Superior temporal gyrus (tissue), 1 donor: Measurements from ENCODE around the gene HECTD1.
"Not testable (repeated sequence)": the region's sequence is repeated elsewhere in the genome, so short reads cannot be mapped to it uniquely, and the experiment has no call there.

Experiments
- DNase-seq: peaks from one replicate; pipeline ENCODE4 v3.0.0-alpha.2; 2016; ENCODE audit errors: extremely low spot score

HECTD1 gene

DNA sequence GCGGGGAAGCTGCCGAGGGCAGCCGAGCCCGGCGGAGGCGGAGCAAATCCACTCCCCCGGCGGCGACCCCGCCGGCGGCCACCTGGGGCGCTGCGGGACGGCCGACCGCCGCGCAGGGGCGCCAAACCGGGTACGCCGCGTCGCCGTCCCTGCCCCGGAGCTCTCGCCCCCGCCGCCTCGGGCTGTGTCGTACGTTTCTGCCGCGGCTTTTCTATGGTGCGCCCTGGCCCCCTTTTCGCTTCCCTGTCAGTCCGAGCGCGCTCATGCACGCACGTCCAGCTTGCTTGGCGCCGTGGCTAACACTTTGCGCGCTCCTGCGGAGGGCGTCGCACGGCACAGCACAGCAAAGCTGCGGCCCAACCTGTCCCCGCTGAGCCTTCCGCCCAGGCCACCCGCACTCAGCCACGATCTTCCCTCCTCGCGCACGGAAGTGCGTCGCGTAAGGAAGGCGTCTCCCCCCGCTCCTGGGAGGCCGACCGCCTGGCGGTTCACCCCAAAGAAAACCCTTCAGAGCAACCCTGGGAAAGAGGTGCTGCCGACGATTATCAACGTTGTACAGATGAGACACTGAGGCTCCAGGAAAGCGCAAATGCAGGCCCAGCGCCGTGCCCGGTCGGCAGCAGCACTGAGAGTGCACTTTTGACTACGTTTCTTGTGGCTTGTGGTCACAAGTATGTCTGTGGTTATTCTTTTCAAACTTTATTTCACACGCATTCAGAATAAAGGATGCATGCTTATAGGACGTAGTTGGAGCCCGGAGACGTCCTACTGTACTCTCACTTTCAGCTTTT is at the start of gene HECTD1:
Gene HECTD1, minus strand, starts transcription at position 39 of the 791 bp plus-strand sequence. CDS start 1,857 bp downstream, outside the sequence.
- DNase-seq = peak; percentile 83

DNA sequence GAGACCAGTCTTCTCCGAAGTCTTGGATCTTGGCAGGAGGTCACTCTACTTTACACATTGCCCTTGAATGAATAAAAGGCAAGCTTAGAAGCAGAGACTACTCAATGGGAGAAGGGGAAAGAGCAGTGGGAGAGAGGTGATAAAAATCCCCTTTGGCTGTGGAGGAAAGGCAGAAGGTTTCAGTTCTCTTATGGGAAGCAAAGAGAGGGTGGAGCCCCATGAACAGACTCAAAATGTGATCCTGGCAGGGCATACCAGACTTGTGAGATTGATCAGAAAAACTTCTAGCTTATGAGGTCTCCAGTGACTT is 49.6 kb upstream of the HECTD1 start:
- DNase-seq = no peak

DNA sequence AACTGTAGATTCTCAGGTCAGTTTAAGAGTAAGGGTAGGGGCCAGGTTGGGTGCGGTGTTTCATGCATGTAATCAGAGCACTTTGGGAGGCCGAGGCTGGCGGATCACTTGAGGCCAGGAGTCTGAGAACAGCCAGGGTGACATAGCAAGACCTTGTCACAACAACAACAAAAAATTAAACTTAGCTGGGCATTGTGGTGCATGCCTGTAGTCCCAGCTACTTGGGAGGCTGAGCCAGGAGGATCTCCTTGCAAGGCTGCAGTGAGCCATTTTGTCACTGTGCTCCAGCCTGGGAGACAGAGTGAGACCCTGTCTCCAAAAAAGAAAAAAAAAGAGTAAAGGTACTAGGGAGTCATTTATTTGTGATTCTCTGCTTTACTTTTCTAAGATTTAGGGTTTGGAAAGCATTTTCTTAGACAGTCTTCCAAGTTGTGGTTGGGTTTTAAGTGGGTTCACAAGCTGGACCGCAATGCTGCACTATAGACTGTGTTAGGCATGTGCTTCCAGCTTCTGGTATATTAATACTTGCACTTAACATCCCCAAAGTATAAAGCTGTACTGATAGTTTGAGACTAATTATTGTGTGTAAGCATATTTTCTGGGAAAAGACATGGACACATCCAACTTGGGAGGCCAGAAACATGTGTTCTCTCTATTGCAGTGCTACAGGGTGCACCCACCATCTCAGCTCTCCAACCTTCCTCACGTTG is 49.1 kb upstream of the HECTD1 start:
- DNase-seq = no peak

DNA sequence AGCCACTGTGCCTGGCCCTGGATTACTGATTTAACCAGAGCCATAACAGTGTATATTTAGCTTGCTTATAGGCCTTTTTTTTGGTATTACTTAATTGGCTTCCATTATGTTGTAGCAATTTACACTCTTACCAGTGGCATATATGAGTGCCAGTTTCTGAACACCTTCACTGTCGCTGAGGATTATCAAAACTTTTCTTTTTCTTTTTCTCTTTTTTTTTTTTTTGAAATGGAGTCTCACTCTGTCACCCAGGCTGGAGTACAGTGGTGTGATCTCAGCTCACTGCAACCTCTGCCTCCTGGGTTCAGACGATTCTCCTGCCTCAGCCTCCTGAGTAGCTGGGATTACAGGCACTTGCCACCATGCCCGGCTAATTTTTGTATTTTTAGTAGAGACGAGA is 48.3 kb upstream of the HECTD1 start:
- DNase-seq = not testable (repeated sequence)

DNA sequence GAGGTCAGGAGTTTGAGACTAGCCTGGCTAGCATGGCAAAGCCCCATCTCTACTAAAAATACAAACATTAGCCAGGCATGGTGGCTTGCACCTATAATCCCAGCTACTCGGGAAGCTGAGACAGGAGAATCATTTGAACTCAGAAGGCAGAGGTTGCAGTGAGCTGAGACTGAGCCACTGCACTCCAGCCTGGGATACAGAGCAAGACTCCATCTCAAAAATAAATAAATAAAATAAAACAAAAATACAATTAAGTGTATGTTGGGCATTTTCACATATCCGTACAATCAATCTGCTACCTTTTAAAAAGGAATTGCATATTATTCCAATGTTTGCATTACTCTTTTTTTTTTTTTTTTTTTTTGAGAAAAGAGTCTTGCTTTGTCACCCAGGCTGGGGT is 47.7 kb upstream of the HECTD1 start:
- DNase-seq = no peak

DNA sequence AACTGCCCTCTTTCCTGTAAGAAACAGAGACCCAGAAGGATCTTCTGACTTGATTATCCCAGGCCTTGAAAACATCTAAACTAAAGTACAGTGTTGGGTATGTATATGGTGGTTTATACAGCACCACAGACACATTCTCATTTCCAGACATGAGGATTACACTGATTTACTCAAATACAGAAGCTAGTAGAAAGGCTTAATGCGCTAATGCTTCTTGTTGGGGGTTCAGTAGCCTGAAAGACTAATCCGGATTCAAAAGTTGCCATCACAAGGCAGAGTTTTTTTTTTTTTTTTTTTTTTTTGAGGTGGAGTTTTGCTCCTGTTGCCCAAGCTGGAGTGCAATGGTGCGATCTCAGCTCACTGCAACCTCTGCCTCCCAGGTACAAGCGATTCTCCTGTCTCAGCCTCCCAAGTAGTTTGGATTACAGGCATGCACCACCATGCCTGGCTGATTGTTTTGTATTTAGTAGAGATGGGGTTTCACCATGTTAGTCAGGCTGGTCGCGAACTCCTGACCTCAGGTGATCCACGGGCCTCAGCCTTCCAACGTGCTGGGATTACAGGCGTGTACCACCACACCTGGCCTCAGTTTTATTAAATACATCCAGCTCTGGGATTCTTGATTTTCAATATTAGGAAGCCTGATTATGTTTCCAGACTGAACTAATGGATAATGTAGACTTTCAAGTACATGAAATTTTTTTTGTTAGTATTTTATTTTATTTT is 46.3 kb upstream of the HECTD1 start:
- no peak for DNase-seq

DNA sequence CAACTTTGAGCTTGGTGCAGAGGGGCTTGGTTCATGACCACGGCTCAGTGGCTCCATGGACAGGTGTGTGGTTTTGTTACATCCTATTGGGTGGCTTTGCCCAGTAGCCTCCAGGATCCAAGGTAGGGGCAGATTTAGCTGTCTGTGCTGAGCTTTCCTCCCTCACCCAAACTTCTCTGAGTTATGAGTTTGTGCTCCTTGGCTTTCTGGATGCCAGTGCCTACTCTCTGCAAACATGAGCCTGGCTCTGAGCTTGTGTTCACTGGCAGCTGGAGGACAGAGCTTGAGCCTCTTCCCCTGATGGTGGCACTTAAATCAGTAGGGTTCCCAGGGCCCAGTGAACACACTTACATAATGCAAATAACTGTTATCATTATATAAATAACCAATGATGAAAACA is 45.3 kb upstream of the HECTD1 start:
- DNase-seq = no peak

DNA sequence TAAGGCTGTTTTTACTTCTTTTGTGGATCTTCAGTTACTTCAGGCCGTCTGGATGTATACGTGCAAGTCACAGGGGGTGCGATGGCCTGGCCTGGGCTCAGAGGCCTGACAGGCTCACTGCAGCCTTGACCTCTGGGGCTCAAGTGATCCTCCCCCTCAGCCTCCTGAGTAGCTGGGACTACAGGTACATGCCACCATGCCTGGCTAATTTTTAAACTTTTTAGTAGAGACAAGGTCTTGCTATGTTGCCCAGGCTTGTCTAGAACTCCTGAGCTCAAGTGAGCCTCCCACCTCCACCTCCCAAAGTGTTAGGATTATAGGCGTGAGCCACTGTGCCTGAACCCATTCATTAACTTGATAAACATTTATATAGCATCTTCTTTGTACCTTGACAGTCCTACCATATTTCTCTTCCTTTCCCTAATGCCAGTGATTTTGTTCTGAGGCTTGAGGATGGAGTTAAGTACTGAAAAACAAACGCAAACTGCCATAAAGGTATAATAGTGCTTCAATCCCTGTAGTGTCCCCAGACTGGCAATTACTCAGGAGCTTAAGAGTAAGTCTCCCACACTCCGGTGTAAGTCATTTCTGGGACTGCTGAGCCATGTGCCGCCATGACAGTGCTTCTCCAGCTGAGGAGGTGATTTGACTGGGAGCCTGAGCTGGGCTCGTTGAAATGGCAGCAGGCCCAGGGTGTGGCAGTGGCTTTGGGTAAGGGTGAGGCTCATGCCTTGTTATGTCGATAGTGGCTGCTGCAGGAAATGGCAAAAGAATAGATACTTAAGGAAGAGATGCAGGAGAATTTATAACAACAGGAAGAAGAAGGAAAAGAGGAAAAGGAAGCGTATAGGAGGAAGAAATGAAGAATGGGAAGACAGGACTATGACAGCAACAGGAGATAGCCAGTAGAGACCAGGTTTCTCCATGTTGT is 43.7 kb upstream of the HECTD1 start:
- DNase-seq = no peak

DNA sequence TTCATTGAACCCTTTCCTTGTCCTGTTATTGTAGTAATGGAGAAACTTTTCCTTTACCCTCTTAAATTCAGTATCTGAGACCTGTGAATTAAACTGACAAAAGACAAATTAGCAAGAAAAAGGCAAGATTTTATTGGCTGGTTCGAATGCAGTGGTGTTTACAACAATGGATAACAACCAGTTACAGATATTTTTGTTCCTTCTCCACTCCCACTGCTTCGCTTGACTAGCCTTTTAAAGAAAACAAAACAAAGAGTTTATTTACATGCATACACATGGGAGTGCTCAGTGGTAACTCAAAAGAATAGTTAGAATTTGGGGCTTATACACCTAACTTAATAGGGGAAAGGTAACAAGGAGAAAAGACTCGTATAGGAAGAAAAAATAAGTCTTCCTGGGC is 37.0 kb upstream of the HECTD1 start:
- no peak for DNase-seq

DNA sequence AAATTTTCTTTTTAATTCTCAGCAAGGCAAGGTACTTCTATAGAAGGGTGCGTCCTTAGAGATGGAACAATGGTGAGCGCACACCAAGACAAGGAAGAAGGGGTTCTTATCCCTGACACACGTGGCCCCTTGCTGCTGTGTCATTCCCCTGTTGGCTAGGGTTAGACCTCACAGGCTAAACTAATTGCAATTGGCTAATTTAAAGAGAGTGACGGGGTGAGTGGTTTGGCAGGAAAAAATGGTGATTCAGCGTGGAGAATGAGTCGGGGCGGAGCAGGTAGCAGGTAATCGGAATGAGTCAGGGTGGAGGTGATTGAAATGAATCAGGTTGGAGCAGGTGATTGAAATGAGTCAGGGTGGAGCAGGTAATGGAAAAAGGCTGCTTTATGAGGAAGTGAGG is 36.3 kb upstream of the HECTD1 start:
- DNase-seq = no peak

DNA sequence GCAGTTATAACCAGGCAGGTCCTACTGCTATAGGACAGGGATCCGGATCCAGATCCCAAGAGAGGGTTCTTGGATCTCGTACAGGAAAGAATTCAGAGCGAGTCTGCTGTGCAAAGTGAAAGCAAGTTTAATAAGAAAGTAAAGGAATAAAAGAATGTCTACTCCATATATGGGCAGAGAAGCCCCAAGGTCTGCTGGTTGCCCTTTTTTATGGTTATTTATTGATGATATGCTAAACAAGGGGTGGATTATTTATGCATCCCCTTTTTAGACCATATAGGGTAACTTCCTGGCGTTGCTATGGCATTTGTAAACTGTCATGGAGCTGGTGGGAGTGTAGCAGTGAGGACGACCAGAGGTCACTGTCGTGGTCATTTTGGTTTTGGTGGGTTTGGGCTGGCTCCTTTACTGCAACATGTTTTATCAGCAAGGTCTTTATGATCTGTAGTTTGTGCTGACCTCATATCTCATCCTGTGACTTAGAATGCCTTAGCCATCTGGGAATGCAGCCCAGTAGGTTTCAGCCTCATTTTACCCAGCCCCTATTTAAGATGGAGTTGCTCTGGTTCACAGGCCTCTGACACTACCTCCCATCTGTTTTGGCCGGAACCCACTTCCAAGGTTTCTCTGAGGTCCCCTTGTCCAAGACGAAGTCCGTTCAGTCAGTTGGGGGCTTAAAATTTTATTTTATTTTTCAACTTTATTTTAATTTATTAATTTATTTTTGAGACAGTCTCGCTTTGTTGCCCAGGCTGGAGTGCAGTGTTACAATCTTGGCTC is 34.8 kb upstream of the HECTD1 start:
- not testable (repeated sequence) for DNase-seq

DNA sequence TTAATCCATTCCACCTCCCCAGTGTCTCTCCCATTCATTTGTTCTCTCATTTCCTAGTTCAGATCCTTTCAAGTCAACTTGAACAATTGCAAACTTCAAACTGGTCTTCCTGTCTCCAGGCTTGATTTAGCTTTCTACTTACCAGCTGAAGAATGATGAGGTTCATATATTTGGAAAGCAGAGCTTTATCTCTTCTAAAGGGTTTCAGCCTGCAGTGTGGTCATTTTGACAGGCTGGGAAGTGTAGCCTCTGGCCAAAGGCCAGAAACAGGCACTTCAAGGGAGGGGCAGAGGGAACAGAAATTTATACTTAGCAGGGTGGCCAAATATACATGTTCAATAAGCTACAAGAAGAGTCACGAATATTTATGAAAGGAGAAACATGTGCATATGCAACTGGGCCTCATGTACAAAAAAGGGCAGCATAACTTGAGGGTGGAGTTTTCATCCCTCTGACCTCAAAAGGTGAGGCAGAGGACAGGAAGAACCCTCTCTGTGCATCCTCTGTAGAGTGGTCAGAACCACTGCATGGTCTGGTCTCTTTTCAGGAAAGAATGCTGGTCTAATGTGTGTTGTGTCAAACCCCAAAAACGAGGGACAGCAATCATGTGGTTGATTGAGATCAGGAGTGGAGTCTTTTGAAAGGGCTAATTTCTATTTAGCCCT is 34.0 kb upstream of the HECTD1 start:
- no peak for DNase-seq

DNA sequence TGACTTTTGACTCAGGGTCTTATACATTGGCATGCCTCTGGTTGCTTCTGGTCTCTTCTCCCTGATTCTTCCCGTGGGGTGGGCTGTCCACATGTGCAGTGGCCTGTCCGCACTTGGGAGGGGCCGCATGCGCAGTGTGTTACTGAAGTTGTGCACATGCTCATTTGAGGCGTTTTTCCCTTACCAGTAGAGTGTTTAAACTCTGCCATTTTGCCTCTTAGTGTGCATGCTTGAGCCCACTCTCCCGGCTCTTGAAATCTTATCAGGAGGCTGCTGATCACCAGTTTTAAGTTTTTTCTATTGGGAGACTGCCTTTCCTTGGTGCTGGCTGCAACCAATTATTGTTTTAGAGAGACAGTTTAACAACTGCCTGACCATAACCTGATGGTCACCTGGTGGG is 32.1 kb upstream of the HECTD1 start:
- DNase-seq = no peak

DNA sequence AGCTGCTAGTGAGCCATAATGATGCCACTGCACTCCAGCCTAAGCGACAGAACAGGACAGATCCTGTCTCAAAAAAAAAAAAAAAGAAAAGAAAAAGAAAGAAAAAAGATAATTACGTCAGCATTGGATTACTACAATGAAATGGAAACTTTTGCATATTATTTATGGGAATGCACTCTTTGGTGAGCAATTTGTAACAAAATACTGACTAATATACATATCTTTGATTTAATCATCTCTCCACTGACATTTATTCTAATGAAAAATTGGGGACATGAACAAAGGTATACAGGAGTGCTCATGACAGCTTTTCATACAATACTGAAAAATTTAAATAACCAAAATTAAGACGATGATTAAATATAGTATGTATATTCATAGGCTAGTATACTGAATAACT is 27.9 kb upstream of the HECTD1 start:
- no peak for DNase-seq

DNA sequence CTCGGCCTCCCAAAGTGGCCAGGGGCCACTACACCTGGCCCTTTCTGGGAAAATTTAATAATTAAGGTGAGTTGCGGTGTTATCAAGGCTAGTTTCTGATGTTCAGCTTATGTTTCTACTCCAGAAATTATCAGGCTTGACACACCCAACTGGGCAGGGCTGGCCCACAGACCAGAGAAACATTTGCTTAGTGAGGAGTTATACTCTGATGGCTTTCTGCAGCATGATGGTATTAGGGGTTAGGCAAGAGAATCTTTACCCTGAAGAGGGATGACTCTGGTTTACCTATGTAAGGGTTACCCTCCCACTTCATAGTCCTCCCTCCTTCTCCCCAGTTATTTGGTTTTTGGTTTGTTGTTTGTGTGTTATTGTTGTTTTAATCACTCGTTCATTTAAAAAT is 24.5 kb upstream of the HECTD1 start:
- no peak for DNase-seq

DNA sequence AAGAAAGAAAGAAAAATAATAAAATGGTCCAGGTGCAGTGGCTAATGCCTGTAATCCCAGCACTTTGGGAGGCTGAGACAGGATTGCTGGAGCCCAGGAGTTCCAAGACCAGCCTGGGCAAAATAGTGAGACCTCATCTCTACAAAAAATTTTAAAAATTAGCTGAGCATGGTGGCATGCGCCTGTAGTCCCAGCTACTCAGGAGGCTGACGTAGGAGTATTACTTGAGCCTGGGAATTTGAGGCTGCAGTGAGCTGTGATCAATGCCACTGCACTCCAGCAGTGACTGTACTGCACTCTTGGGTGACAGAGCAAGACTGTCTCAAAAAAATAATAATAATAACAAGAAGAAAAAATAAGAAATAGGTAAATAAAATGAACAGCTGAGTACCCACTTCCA is 23.7 kb upstream of the HECTD1 start:
- not testable (repeated sequence) for DNase-seq

DNA sequence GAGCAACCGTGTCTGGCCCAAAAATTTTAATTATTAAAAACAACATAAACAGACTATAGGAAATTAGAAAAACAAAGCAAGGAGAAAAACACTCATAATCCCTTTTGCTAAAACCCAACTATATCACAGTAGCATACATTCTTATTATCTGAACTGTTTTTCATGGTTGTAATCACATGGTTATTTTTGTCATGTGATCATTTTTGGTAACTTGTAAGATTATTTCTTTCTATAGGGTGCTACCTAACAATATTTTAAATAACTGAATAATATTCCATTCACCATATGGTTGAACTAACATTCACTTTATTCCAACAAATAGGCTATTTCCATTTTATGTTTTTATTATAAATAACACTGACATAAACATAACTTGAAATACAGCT is 23.0 kb upstream of the HECTD1 start:
- DNase-seq = no peak

DNA sequence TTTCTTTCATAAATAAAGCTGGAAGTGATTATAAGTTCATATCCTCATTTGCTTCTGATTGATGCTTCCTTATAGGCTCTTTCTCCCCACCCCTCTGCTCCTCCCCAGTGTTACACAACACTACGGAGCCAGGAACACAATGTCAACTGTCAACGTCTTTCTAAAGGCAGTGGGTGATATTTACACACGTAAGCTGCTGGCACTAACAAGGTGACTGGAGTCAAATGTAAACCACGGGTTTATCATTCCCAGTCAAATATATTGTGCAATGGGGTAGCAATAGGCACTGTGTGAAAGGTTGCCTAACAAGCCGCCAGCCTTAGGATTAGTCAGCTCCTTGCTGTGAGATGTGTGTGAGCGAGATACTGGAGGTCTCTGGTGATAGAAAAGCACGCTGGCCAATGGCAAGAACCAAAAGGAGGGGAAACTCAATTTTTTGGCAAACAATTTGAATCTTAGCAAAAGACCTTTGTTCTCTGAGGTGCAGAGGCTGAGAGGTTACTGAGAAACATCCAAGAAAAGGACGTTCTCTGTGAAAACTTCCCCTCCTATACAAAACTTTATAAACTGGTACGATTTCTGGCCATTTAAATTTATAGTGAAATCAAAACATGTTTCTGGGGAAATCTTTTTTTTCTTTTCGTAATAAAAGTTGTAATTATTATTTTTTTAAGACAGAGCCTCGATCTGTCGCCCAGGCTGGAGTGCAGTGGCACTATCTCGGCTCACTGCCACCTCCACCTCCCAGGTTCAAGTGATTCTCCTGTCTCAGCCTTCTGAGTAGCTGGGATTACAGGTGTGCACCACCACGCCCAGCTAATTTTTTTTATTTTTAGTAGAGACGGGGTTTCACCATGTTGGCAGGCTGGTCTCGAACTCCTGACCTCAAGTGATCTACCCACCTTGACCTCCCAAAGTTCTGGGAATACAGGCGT is 22.3 kb upstream of the HECTD1 start:
- peak; percentile 18 for DNase-seq

DNA sequence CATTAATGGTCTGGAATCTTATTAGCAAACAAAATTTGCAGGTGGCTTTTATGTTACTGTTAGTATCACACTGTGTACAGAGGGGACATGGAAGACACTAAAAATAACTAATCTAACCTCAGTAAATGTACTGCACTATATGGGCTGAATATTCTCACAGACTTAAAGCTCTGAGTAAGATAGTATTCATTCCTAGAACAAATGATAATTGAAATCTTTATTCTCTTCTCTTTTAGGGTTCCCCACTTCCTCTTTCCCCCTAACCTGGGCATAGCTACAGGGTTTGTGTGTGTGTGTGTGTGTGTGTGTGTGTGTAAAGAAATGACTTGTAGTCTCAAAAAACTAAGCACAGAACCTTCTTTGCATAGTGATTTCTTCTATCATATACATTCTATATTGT is 21.4 kb upstream of the HECTD1 start:
- DNase-seq = no peak
